Ishikawa (cell line): ENCODE results near the gene ANKRD34A.

Experiments
- CEBPB ChIP-seq: IDR thresholded peaks from 2 replicates; pipeline ENCODE4 v1.6.1; 2012
- EP300 ChIP-seq: IDR thresholded peaks from 2 replicates; pipeline ENCODE4 v1.6.1; 2012; ENCODE audit warnings: borderline replicate concordance
- RAD21 ChIP-seq: IDR thresholded peaks from 2 replicates; pipeline ENCODE4 v1.6.1; 2012; ENCODE audit warnings: low read depth

DNA sequence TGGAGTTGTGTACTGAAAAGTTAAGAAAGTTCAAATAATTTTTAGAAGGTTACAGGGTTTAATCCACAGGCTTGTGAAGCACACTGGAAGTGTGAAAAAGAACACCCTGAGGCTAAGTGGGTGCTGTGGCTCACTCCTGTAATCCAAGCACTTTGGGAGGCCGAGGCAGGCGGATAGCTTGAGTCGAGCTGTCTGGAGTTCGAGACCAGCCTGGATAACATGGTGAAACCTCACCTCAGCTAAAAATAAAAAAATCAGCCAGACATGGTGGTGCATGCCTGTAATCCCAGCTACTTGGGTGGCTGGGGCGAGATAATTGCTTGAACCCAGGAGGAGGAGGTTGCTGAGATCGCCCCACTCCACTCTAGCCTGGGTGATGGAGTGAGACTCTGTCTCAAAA, 22.2 kb upstream of the ANKRD34A start:
- no peak for TF ChIP-seq RAD21
- TF ChIP-seq CEBPB: no peak
- TF ChIP-seq EP300: no peak
